HepG2 (cell line): ENCODE measurements around the gene ZNF771. TPM values are rescaled to one million over a fixed set of nuclear protein-coding genes. Genes with fewer than 3 reads are reported as not detected.

Experiments
- AHDC1 ChIP-seq: sonication (generic); formaldehyde crosslinking; IDR thresholded peaks from 2 replicates; pipeline ENCODE4 v1.5.1; 2020; ENCODE audit warnings: mild to moderate bottlenecking, missing genetic modification reagents, borderline replicate concordance
- BRD4 ChIP-seq: sonication (generic); formaldehyde crosslinking; IDR thresholded peaks from 2 replicates; pipeline ENCODE4 v1.4.0; 2020; ENCODE audit warnings: missing genetic modification reagents
- GFI1 ChIP-seq: sonication (generic); formaldehyde crosslinking; IDR thresholded peaks from 2 replicates; pipeline ENCODE4 v1.5.0; 2020; ENCODE audit warnings: missing genetic modification reagents, mild to moderate bottlenecking, borderline replicate concordance
- KDM1A ChIP-seq: IDR thresholded peaks from 2 replicates; pipeline ENCODE4 v1.6.1; 2016; ENCODE audit warnings: missing compliant biosample characterization
- RORA ChIP-seq: sonication (generic); formaldehyde crosslinking; IDR thresholded peaks from 2 replicates; pipeline ENCODE4 v1.5.0; 2020; ENCODE audit warnings: mild to moderate bottlenecking, missing genetic modification reagents, moderate library complexity
- SALL1 ChIP-seq: sonication (generic); formaldehyde crosslinking; IDR thresholded peaks from 2 replicates; pipeline ENCODE4 v1.8.0; 2022; ENCODE audit warnings: mild to moderate bottlenecking, missing genetic modification reagents
- SATB2 ChIP-seq: sonication (generic); formaldehyde crosslinking; IDR thresholded peaks from 2 replicates; pipeline ENCODE4 v1.5.0; 2020; ENCODE audit warnings: missing genetic modification reagents
- ZNF18 ChIP-seq: sonication (generic); formaldehyde crosslinking; IDR thresholded peaks from 2 replicates; pipeline ENCODE4 v1.8.0; 2022; ENCODE audit warnings: mild to moderate bottlenecking, missing genetic modification reagents; ENCODE audit not compliant: insufficient replicate concordance
- ZNF317 ChIP-seq: sonication (generic); formaldehyde crosslinking; IDR thresholded peaks from 2 replicates; pipeline ENCODE4 v1.5.0; 2020; ENCODE audit warnings: mild to moderate bottlenecking, missing genetic modification reagents
- ZNF430 ChIP-seq: sonication (generic); formaldehyde crosslinking; IDR thresholded peaks from 2 replicates; pipeline ENCODE4 v1.9.0; 2021; ENCODE audit warnings: mild to moderate bottlenecking, missing genetic modification reagents
- ZNF484 ChIP-seq: sonication (generic); formaldehyde crosslinking; IDR thresholded peaks from 2 replicates; pipeline ENCODE4 v1.5.1; 2020; ENCODE audit warnings: mild to moderate bottlenecking, low read depth, missing genetic modification reagents, borderline replicate concordance
- ZNF768 ChIP-seq: sonication (generic); formaldehyde crosslinking; IDR thresholded peaks from 2 replicates; pipeline ENCODE4 v1.4.0; 2020; ENCODE audit warnings: missing genetic modification reagents
- polyA plus RNA-seq, 8 experiments: library from polyadenylated mRNA; depleted of rRNA in 3 of 8; stranded (reverse) in 7 of 8; unstranded in 1 of 8; fragments of >200 nt; fragmentation: Illumina TruSeq in 4 of 8; extraction: Trizol in 4 of 8; gene quantifications; 2 replicates each; pipeline versions ENCODE4 v1.2.1 to v1.2.3, GENCODE V29; 2011 to 2016; ENCODE audit warnings: low read depth in 4 of 8, missing spikeins in 1 of 8, mixed read lengths in 1 of 8; ENCODE audit not compliant: insufficient read depth in 1 of 8
- total RNA-seq, 5 experiments: library from RNA; depleted of rRNA; stranded (reverse); fragments of >200 nt; fragmentation: Illumina TruSeq; extraction: Trizol; gene quantifications; 2 replicates each; pipeline ENCODE4 v1.2.3, GENCODE V29; 2016; ENCODE audit warnings: low read depth in 1 of 5
- TF ChIP-seq, protein P1 (sequence below): sonication (generic); formaldehyde crosslinking; IDR thresholded peaks from 2 replicates; pipeline ENCODE4 v1.5.0; 2020; ENCODE audit warnings: mild to moderate bottlenecking, missing genetic modification reagents, borderline replicate concordance

Gene ZNF771
- total and polyA plus RNA-seq, 2 of the 13 experiments (the other 11 are each of a cell fraction or from before 2014, with no cell fraction given): 5.0 to 11.8 TPM

- TF ChIP-seq, protein P1, sequence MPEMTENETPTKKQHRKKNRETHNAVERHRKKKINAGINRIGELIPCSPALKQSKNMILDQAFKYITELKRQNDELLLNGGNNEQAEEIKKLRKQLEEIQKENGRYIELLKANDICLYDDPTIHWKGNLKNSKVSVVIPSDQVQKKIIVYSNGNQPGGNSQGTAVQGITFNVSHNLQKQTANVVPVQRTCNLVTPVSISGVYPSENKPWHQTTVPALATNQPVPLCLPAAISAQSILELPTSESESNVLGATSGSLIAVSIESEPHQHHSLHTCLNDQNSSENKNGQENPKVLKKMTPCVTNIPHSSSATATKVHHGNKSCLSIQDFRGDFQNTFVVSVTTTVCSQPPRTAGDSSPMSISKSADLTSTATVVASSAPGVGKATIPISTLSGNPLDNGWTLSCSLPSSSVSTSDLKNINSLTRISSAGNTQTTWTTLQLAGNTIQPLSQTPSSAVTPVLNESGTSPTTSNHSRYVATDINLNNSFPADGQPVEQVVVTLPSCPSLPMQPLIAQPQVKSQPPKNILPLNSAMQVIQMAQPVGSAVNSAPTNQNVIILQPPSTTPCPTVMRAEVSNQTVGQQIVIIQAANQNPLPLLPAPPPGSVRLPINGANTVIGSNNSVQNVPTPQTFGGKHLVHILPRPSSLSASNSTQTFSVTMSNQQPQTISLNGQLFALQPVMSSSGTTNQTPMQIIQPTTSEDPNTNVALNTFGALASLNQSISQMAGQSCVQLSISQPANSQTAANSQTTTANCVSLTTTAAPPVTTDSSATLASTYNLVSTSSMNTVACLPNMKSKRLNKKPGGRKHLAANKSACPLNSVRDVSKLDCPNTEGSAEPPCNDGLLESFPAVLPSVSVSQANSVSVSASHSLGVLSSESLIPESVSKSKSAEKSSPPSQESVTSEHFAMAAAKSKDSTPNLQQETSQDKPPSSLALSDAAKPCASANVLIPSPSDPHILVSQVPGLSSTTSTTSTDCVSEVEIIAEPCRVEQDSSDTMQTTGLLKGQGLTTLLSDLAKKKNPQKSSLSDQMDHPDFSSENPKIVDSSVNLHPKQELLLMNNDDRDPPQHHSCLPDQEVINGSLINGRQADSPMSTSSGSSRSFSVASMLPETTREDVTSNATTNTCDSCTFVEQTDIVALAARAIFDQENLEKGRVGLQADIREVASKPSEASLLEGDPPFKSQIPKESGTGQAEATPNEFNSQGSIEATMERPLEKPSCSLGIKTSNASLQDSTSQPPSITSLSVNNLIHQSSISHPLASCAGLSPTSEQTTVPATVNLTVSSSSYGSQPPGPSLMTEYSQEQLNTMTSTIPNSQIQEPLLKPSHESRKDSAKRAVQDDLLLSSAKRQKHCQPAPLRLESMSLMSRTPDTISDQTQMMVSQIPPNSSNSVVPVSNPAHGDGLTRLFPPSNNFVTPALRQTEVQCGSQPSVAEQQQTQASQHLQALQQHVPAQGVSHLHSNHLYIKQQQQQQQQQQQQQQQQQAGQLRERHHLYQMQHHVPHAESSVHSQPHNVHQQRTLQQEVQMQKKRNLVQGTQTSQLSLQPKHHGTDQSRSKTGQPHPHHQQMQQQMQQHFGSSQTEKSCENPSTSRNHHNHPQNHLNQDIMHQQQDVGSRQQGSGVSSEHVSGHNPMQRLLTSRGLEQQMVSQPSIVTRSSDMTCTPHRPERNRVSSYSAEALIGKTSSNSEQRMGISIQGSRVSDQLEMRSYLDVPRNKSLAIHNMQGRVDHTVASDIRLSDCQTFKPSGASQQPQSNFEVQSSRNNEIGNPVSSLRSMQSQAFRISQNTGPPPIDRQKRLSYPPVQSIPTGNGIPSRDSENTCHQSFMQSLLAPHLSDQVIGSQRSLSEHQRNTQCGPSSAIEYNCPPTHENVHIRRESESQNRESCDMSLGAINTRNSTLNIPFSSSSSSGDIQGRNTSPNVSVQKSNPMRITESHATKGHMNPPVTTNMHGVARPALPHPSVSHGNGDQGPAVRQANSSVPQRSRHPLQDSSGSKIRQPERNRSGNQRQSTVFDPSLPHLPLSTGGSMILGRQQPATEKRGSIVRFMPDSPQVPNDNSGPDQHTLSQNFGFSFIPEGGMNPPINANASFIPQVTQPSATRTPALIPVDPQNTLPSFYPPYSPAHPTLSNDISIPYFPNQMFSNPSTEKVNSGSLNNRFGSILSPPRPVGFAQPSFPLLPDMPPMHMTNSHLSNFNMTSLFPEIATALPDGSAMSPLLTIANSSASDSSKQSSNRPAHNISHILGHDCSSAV (CRISPR knock-in tag): no peak
- TF ChIP-seq ZNF18: peak; percentile 86
- peak; percentile 88 for TF ChIP-seq ZNF430 (CRISPR knock-in tag)
- peak; percentile 70; the same call in 1 of the 2 replicates for TF ChIP-seq ZNF317 (CRISPR knock-in tag)
- peak; percentile 14; the same call in 1 of the 2 replicates for TF ChIP-seq ZNF768
- peak; percentile 79; the same call in 1 of the 2 replicates for TF ChIP-seq AHDC1 (CRISPR knock-in tag)
- peak; percentile 93 for TF ChIP-seq SALL1 (CRISPR knock-in tag)
- 0 out of 2 replicates have a peak, but pooled peaks have one; percentile 40 for TF ChIP-seq BRD4 (CRISPR knock-in tag)
- TF ChIP-seq RORA (CRISPR knock-in tag): no peak
- peak; percentile 97 for TF ChIP-seq KDM1A (CRISPR knock-in tag)
- no peak for TF ChIP-seq SATB2
- peak; percentile 95 for TF ChIP-seq GFI1 (CRISPR knock-in tag)
- no peak for TF ChIP-seq ZNF484 (CRISPR knock-in tag)
These were observed 40.3 kb downstream of the ZNF771 start (continued) for GRCh38 chr16:30447512-30448226.
